ENCODE data around the gene EIF5A. TPM values are rescaled to one million over a fixed set of nuclear protein-coding genes. Genes with fewer than 3 reads are reported as not detected.

Gene EIF5A
- total and polyA plus RNA-seq, 2 donors (not counting 3 experiments of a cell fraction or from before 2014, with no cell fraction given), result 650 to 859 TPM

- H3K9me1 ChIP-seq (replicated peaks; ENCODE audit: control insufficient read depth, extremely low read depth, insufficient read depth, low read length), result no peaks in the 10 kb centered on the region
- no peaks in the 10 kb centered on the region for H3K9me3 ChIP-seq (replicated peaks; ENCODE audit: control insufficient read depth, insufficient read depth, low read length)
- peak within 1 kb of the TSS; percentile 65 for H3K27ac ChIP-seq (ENCODE audit: insufficient read depth, low read depth, low read length)
- CTCF ChIA-PET, result interaction anchor here (0.7 to 1.8 kb wide), 6 partner anchors 14 to 269 kb away, joined by 3 to 10 read pairs (median 3); partner anchors contain the start of genes NEURL4 and SLC2A4
- H4K20me1 ChIP-seq (replicated peaks; ENCODE audit: control insufficient read depth, extremely low read depth, insufficient read depth, low read length), result peaks cover 2% of the 10 kb centered on the region
- no peaks in the 10 kb centered on the region for H3K27me3 ChIP-seq (ENCODE audit: control insufficient read depth in 2 of 2, insufficient read depth in 2 of 2, low read length in 2 of 2)
- intact Hi-C loops (cut with micrococcal nuclease) (loop anchor here (1.0 kb wide), 1 partner anchor 14 kb away; the partner anchor contains the start of gene NEURL4), dilution Hi-C loops (cut with MboI; ENCODE audit: extremely low pct_ligation_motif_present, low sequenced_read_pairs) (no loop called here)
- H3K4me1 ChIP-seq (ENCODE audit: control insufficient read depth, extremely low read depth, insufficient read depth, low read length), result peaks cover 27% of the 10 kb centered on the region
- peaks cover 29 to 48% of the 10 kb centered on the region in 2 experiments for H3K36me3 ChIP-seq (ENCODE audit: control insufficient read depth in 2 of 2, extremely low read depth in 1 of 2, insufficient read depth in 2 of 2, low read length in 2 of 2)
- no TSS peak for BruUV-seq (replicated peaks)
- TF ChIP-seq POLR2AphosphoS5 (IDR thresholded peaks at IDR 0.05; ENCODE audit: insufficient read depth, low read depth, low read length) (peak; percentile 92), FOS (IDR thresholded peaks at IDR 0.05; ENCODE audit: borderline replicate concordance, insufficient read depth, low read length) (no peak), POLR2A (IDR thresholded peaks at IDR 0.05; ENCODE audit: low read depth, low read length) (peak; percentile 76)
- peaks cover 24% of the 10 kb centered on the region for H3K79me2 ChIP-seq (ENCODE audit: control insufficient read depth, insufficient read depth, low read length)
- peak within 1 kb of the TSS; percentile 60 for H3K4me2 ChIP-seq (ENCODE audit: insufficient read depth, low read length)
- POLR2A ChIA-PET, result interaction anchor here (1.0 kb wide), 1 partner anchor 15 kb away, joined by 3 read pairs; the partner anchor contains the start of gene NEURL4
- peak within 1 kb of the TSS; percentile 75 for H2AFZ ChIP-seq (ENCODE audit: low read depth, low read length)
- DNase-seq (ENCODE audit: low read depth, low spot score) (peak; percentile 84), FAIRE-seq (peak; percentile 93)
- peak within 1 kb of the TSS; percentile 12 to 87 (median 64) for H3K4me3 ChIP-seq (replicated peaks in 1 of 3; ENCODE audit: insufficient read depth in 1 of 3, low read depth in 1 of 3, low read length in 3 of 3)
- H3K9ac ChIP-seq (replicated peaks; ENCODE audit: extremely low read depth, insufficient read depth, low read length), result peak within 1 kb of the TSS; percentile 49
Measured at GRCh38 chr17:7314719-7315569, 7.5 kb downstream of the EIF5A start, which contains the start of gene GPS2. TSS of gene GPS2 (minus strand) at chr17:7315360. CDS start at chr17:7315052, 308 bp downstream.

- Histone ChIP-seq H3K9me3 (replicated peaks; ENCODE audit: control insufficient read depth, insufficient read depth, low read length) (no peaks in the 10 kb centered on the region), H3K4me3 (replicated peaks in 1 of 3; ENCODE audit: insufficient read depth in 1 of 3, low read depth in 1 of 3, low read length in 3 of 3) (peak overlapping the region; percentile 12 to 87 (median 64)), H3K4me1 (ENCODE audit: control insufficient read depth, extremely low read depth, insufficient read depth, low read length) (peaks cover 24% of the 10 kb centered on the region), H3K36me3 (ENCODE audit: control insufficient read depth in 2 of 2, extremely low read depth in 1 of 2, insufficient read depth in 2 of 2, low read length in 2 of 2) (peaks cover 22 to 45% of the 10 kb centered on the region in 2 experiments), H3K4me2 (ENCODE audit: insufficient read depth, low read length) (peak overlapping the region; percentile 48), H3K27me3 (ENCODE audit: control insufficient read depth in 2 of 2, insufficient read depth in 2 of 2, low read length in 2 of 2) (no peaks in the 10 kb centered on the region), H3K9ac (replicated peaks; ENCODE audit: extremely low read depth, insufficient read depth, low read length) (peak overlapping the region; percentile 49), H2AFZ (ENCODE audit: low read depth, low read length) (peak overlapping the region; percentile 75), H3K27ac (ENCODE audit: insufficient read depth, low read depth, low read length) (peak overlapping the region; percentile 65), H4K20me1 (replicated peaks; ENCODE audit: control insufficient read depth, extremely low read depth, insufficient read depth, low read length) (no peaks in the 10 kb centered on the region), H3K79me2 (ENCODE audit: control insufficient read depth, insufficient read depth, low read length) (peaks cover 16% of the 10 kb centered on the region), H3K9me1 (replicated peaks; ENCODE audit: control insufficient read depth, extremely low read depth, insufficient read depth, low read length) (no peaks in the 10 kb centered on the region)
- DNase-seq (ENCODE audit: low read depth, low spot score) (no peak), FAIRE-seq (peak; percentile 37)
- ChIA-PET POLR2A (interaction anchor here (1.2 kb wide), 1 partner anchor 14 kb away, joined by 5 read pairs; the partner anchor contains the start of gene NEURL4), CTCF (interaction anchor here (1.1 to 1.6 kb wide), 5 partner anchors 14 to 270 kb away, joined by 3 read pairs; partner anchors contain the start of genes NEURL4 and SLC2A4)
- intact Hi-C loops (cut with micrococcal nuclease) (loop anchor here (1.0 kb wide), 1 partner anchor 14 kb away; the partner anchor contains the start of gene NEURL4), dilution Hi-C loops (cut with MboI; ENCODE audit: extremely low pct_ligation_motif_present, low sequenced_read_pairs) (no loop called here)
- BruUV-seq (replicated peaks), result no TSS peak
- TF ChIP-seq POLR2AphosphoS5 (IDR thresholded peaks at IDR 0.05; ENCODE audit: insufficient read depth, low read depth, low read length), result no peak
- TF ChIP-seq POLR2A (IDR thresholded peaks at IDR 0.05; ENCODE audit: low read depth, low read length), result no peak
- TF ChIP-seq MAX (IDR thresholded peaks at IDR 0.05; ENCODE audit: insufficient read depth, insufficient read length), result no peak
- TF ChIP-seq CTCF (IDR thresholded peaks at IDR 0.05; ENCODE audit: extremely low read depth in 1 of 2, insufficient read depth in 1 of 2, low read depth in 1 of 2, low read length in 2 of 2), result no peak
- no peak for TF ChIP-seq GATA2 (IDR thresholded peaks at IDR 0.05; ENCODE audit: insufficient read depth, insufficient read length, low read depth, low read length)
- TF ChIP-seq EZH2 (IDR thresholded peaks at IDR 0.05; ENCODE audit: borderline replicate concordance, low read depth, low read length, severe bottlenecking), result no peak
- no peak for TF ChIP-seq MYC (IDR thresholded peaks at IDR 0.05; ENCODE audit: low read depth, low read length)
- no peak for TF ChIP-seq FOS (IDR thresholded peaks at IDR 0.05; ENCODE audit: borderline replicate concordance, insufficient read depth, low read length)
- no peak for TF ChIP-seq JUN (IDR thresholded peaks at IDR 0.05; ENCODE audit: borderline replicate concordance, insufficient read depth, insufficient read length, low read depth)
Measured at GRCh38 chr17:7315570-7316235, 8.3 kb downstream of the EIF5A start.

Data from endothelial cell of umbilical vein (primary cell).